ENCODE data around the gene NRXN3.

NRXN3 gene

GRCh38 chr14:78335531-78335930, 165.4 kb downstream of the NRXN3 start:
- TF ChIP-seq CTCF (IDR thresholded peaks at IDR 0.05; ENCODE audit: insufficient read depth, low read length, poor library complexity, severe bottlenecking) = no peak
- DNase-seq (ENCODE audit: extremely low read depth, insufficient read length) = no peak

GRCh38 chr14:78340250-78340649, 170.1 kb downstream of the NRXN3 start:
- no peaks in the 10 kb centered on the region for H3K36me3 ChIP-seq (ENCODE audit: control insufficient read depth, insufficient read depth, low read length)
- no peak for DNase-seq (ENCODE audit: extremely low read depth, insufficient read length)
- no peaks in the 10 kb centered on the region; the same call in 1 of the 2 replicates for H3K27me3 ChIP-seq (replicated peaks; ENCODE audit: control insufficient read depth, insufficient read depth, low read length)
- no peak overlapping the region for H3K4me3 ChIP-seq (replicated peaks; ENCODE audit: low read depth, low read length)
- no peak for TF ChIP-seq CTCF (IDR thresholded peaks at IDR 0.05; ENCODE audit: insufficient read depth, low read length, poor library complexity, severe bottlenecking)

More at GRCh38 chr14:78335531-78335930, 165.4 kb downstream of the NRXN3 start:
- Histone ChIP-seq H3K27me3 (replicated peaks; ENCODE audit: control insufficient read depth, insufficient read depth, low read length) (no peaks in the 10 kb centered on the region), H3K36me3 (ENCODE audit: control insufficient read depth, insufficient read depth, low read length) (no peaks in the 10 kb centered on the region), H3K4me3 (replicated peaks; ENCODE audit: low read depth, low read length) (no peak overlapping the region)

- Histone ChIP-seq H3K36me3 (ENCODE audit: control insufficient read depth, insufficient read depth, low read length) (no peaks in the 10 kb centered on the region), H3K27me3 (replicated peaks; ENCODE audit: control insufficient read depth, insufficient read depth, low read length) (no peaks in the 10 kb centered on the region; the same call in 1 of the 2 replicates), H3K4me3 (replicated peaks; ENCODE audit: low read depth, low read length) (no peak overlapping the region)
- DNase-seq (ENCODE audit: extremely low read depth, insufficient read length) = no peak
- TF ChIP-seq CTCF (IDR thresholded peaks at IDR 0.05; ENCODE audit: insufficient read depth, low read length, poor library complexity, severe bottlenecking) = no peak
Observed at GRCh38 chr14:78341827-78342389, 171.7 kb downstream of the NRXN3 start.

- H3K36me3 ChIP-seq (ENCODE audit: control insufficient read depth, insufficient read depth, low read length) = no peaks in the 10 kb centered on the region
- DNase-seq (ENCODE audit: extremely low read depth, insufficient read length) = no peak
- TF ChIP-seq CTCF (IDR thresholded peaks at IDR 0.05; ENCODE audit: insufficient read depth, low read length, poor library complexity, severe bottlenecking) = no peak
- H3K4me3 ChIP-seq (replicated peaks; ENCODE audit: low read depth, low read length) = no peak overlapping the region
- H3K27me3 ChIP-seq (replicated peaks; ENCODE audit: control insufficient read depth, insufficient read depth, low read length) = no peaks in the 10 kb centered on the region; the same call in 1 of the 2 replicates
Observed at GRCh38 chr14:78342879-78343278, 172.7 kb downstream of the NRXN3 start.

GRCh38 chr14:78344290-78344689, 174.1 kb downstream of the NRXN3 start:
- no peak for DNase-seq (ENCODE audit: extremely low read depth, insufficient read length)
- no peaks in the 10 kb centered on the region; the same call in 1 of the 2 replicates for H3K27me3 ChIP-seq (replicated peaks; ENCODE audit: control insufficient read depth, insufficient read depth, low read length)
- no peak overlapping the region for H3K4me3 ChIP-seq (replicated peaks; ENCODE audit: low read depth, low read length)
- no peaks in the 10 kb centered on the region for H3K36me3 ChIP-seq (ENCODE audit: control insufficient read depth, insufficient read depth, low read length)
- no peak for TF ChIP-seq CTCF (IDR thresholded peaks at IDR 0.05; ENCODE audit: insufficient read depth, low read length, poor library complexity, severe bottlenecking)

All from GM06990 (cell line).